NCI-H146 treated with DMSO at 0.1 percent for 48 hours (cell line): ENCODE data around the gene PLEKHH1.
"Not testable (repeated sequence)": the region's sequence is repeated elsewhere in the genome, so short reads cannot be mapped to it uniquely, and the experiment has no call there.

Source experiments
- DNase-seq: peaks from one replicate; lab custom pipeline; 2025; ENCODE audit not compliant: unreplicated experiment; lab: John Stamatoyannopoulos, UW

PLEKHH1 gene

DNA sequence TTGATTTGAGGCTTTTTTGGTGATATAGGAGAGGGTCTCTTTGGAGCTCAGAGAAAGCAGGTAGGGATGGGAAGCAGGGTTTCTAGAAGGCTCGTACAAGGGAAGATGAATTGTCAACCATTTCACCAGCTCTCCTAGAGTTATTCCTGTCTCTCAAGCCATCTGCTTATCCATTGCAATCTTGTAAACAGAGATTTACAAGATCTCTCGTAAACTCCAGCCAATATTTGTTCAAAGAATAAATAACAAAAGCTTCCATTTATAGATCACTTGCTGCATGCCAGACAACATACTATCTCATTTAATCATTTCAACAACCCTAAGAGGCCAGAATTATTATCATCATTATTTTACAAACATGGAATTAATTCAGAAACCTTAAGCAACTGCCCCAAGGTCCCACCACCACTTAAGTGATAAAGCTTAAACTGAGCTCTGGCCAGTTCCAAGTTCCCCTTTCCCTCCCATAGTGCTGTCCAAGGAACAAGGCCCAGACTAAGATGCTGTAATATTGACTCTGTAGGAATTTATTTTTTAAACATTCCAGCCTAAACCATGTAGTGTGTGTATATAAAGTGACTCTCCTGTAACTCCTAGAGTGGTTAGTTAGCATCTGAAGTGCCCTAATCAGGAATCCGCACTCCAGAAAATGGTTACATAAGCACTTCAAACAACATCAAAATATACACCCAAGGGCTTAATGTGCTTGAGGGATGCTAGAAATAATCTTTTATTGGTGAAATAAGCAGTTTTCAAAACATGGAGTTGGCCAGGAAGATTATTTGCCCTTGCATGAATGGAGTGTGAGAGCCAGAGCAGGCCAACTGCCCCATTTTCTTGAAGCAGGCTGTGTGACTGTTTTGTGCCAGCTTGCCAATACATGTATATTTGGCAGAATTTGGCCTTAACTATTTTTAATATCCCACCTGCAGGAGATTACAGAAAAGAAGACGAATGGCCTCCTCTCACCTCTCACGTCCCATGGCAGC, 2.8 kb upstream of the PLEKHH1 start:
- DNase-seq: no peak

DNA sequence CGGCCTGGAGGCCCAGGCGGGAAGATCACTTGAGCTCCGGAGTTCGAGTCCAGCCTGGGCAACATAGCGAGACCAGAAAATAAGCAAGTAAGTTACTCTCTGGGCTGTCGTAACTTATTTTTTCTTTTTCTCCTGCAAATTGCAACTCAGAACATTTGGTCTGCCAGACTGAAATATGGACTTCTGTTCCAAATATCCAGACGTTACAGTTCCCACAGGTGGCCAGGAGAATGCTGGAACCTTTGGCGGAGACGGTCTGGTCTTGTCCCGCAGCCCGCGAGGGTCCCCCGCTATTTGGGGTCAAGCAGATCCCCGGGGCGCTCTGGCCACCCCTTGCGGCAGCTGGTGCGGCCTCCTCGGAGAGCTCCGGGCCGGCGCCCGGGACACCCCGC, 488 bp upstream of the PLEKHH1 start:
- no peak for DNase-seq

DNA sequence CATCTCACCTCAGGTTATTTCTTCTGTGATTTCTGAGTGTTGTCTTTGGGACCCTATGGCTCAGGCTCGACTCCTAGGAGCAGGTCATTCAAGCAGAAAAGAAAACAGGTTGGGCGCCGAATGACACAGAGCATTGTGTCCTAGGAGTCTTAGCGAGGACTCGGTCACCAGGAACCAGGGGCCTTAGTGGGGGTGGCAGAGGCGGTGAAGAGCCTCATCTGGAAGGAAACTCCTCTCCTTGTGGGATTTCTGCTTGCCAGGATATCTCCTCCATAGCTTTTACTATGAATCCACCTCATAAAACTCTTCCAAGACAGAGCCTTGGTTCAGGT, 630 bp downstream of the PLEKHH1 start:
- DNase-seq: peak; percentile 24

DNA sequence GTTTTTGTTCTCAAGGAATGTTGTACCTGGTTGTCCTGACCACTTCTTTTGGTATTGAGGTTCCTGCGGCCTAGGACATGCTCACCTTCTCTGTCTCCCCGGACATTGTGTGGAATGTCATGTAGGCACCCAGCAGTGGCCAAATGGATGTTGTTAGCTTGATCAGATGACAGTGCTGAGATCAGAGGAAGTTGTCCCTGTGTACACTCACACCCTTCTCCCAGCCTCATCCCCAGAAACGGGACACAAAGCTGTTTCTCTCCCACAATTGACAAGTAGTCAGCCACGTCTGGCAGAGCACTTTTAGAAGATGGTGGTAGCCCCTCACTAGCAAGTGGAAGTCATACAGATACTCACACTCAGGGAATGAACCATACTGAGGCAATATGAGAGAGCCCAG, 3.0 kb downstream of the PLEKHH1 start:
- no peak for DNase-seq

DNA sequence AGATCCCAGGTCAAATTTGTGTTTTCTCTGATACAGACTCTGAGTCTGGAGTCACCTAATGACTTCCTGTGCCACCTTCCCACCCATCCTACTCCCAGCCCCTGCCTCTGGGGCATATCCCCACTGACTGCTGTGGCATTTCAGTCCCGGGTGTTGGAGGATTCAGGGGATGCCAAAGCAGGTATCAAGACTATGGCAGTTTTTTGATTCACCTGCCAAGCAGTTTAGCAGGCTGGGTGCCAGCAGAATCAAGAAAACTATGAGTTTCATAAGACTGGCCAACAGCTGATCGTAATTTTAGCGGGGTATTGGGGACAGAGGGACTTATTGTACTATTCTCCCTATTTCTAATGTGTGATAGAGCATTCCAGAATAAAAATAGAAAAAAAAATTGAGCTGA, 4.6 kb downstream of the PLEKHH1 start:
- DNase-seq: no peak

DNA sequence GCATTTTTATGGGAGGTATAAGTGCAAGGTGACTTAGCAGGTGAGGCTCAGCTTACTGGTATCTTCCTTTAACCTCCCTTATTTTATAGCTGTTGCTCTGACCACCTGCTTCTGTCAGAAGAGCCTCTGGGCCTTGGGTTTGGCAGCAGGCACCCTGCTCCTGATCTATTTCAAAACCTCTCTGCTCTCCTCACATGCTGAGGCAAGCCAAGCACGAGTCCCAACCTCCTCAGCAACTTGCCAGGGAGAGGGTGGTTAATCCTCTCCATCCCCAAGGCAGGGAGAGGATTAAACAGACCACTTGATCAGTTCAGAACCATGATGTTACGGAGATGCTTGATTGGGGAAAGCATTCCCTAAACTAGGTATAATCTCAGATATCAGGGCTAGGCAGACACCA, 5.4 kb downstream of the PLEKHH1 start:
- no peak for DNase-seq

DNA sequence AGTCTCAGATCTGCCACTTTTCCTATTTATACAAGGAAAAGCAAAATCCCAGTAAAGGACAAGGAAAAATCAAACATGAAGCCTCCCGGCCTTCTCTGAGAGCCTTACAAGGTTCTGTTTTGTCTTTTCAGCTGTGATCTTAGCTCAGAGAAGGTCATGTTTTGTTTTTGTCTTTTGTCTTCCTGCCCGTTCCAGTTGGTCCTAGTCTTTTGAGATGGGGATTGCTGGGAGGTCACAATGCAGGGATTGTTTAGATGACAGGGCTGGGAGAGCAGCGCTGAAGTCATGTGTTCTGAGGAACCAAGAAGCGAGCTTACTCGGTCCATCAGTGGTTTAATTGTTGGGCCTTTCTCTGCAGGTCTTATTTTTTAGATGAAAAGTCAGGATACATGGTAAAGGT, 6.0 kb downstream of the PLEKHH1 start:
- DNase-seq: no peak

DNA sequence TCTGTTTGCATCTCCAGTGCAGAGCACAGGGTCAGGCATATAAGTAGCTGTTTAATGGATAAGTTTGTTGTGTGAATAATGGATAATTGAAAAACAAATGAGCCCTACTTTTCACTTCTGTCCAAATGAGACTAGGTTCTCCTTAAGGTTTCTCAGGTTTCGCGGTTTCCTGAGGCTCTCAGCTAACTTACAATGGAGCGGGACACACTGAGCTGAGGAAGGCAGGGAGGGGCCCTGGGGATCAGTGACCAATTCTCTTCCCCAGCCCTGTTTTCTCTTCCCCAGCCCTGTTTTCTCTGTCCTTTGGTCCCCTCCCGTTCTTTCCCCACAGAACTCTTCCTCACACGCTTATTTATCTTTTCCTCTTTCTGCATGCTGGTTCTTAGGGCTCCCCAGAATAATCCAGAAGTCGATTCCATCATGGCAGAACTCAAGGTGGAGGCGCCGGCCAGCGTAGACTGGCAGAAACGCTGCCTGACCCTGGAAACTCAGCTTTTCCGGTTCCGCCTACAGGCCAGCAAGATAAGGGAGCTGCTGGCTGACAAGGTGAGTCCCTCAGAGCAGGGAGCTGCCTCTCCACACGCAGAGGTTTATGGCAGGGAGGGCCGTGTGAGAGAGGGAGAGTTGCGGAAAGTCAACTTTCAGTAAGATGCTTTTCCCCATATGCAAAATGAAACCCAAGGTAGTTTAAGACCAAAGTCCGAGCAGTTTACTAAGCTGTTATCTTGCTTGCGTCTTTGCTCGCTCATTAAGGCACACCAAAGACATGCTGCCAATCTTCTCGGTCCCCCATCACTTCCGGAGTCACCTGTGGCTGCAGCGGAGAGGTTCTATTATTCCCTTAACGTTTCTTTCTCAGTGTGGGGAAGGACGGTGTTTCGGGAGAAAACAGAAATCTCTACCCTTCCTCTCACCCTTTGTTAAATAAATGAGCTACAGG, 8.6 kb downstream of the PLEKHH1 start:
- DNase-seq: no peak

DNA sequence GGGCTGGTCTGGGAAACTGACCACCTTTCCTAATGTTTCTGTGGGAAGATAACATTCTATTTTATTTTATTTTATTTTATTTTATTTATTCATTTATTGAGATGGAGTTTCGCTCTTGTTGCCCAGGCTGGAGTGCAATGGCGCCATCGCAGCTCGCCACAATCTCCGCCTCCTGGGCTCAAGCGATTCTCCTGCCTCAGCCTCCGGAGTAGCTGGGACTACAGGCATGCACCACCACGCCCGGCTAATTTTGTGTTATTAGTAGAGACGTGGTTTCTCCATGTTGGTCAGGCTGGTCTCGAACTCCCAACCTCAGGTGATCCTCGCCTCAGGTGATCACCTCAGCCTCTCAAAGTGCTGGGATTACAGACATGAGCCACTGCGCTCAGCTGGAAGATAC, 9.5 kb downstream of the PLEKHH1 start:
- DNase-seq: not testable (repeated sequence)

DNA sequence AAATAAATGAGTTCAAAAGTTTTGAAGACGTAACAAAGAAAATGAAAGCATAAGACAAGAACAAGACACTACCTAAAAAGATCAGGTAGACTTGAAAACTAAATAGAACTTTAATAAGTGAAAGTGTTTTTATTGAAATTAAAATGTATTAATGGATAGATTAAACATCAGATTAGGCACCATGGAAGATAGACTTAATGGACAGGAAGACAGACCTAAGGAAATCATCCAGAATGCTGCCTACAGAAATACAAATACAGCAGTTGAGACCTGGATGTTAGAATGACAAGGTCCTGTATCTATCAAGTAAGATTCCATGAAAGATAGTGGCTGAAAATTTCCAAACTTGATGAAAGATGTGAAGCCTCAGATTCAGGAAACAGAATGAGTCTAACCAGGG, 11.5 kb downstream of the PLEKHH1 start:
- no peak for DNase-seq

DNA sequence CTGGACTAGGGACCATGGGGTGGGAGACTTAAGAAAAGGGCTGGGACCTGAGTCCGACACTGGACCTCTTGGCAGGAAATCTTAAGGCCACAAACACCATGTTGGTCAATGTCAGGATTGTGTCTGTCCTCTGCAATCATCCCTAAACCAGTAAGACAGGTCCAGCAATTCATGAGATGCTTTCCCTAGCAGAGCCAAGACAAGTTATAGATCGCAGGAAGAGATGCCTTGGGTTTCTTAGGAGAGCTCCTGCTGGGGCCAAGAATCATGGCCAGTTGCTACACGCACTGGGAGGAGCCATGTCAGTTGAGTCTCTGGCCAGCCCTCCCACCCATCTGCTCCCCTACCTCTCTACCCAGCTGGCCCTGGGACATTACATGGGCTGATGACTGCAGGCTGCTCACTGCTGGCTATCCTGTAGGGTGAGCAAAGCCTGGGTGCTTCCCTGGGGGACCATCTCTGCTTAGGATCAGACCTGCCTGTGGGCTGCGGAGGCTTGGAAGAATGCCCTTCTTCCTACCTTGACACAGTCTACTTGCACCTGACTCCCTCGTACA, 14.2 kb downstream of the PLEKHH1 start:
- no peak for DNase-seq

DNA sequence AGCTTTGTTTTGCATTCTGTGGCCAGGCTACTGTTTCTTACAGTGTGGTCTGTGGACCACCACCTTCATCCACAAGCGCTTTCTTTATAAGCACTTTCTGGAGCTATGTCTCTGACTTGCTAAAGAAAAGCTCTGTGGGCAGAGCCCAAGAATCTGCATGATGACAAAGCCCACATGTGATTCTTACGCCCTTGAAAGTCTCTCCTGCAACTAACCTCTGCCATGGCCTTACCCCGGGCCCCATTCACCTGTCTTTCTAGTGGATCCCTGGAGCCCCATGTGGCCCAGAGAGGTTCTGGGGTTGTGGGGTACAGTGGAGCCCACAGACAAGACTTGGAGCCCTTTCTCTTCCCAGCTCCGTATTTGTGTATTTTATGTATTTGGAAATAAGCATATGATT, 16.6 kb downstream of the PLEKHH1 start:
- DNase-seq: no peak

DNA sequence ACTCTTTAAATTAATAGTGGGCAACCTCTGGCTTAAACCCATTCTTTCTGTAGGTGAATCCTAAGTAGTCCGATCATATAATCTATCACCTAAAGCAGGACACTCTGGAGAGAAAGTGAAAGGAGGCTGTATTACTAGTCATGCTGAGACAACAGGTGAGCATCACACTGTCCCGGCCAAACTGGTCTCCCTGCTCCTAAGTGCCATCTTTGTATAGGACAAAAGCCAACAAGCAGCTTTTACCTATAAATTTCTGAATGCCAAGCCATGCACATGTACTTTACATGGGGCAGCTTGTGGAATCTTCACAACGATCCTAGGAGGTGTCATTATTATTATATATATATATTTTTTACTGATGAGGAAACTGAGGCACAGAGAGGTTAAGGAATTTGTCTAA, 18.0 kb downstream of the PLEKHH1 start:
- no peak for DNase-seq

DNA sequence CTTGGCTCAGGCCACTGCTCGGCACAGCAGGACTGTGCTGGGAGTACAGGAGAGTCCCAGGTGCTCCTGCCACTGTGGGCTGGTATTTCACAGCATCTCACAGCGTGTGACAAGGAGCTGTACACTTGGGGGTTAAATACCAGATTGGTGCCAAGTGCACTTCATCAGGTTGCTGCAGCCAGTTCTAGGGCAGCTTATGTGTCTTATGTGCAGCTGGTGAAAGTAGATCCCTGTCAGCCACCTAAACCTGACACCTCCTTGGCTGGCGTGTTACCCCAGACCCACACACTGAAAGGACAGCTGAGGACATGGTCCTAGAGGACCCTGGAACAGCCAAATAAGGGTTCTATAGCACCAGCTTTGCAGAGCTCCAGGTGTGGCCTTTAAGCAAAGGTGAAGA, 18.9 kb downstream of the PLEKHH1 start:
- DNase-seq: no peak

DNA sequence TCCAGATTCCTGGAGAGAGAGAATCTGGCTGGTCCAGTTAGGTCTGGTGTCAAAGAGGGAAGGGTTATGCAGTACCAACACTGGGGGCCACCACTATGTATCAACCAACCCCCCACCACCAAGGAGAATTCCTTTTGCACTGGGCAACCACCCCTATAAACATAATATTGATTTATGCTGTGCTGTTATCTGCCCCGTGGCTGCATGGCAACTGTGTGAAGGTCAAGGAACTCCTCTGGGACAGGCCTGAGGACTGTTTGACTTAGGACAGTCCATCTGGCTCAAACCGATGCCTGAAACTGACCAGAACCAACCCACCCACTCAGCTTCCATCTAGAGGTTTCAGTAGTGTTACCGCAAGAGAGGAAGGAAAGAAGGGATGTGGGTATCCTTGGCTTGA, 20.5 kb downstream of the PLEKHH1 start:
- no peak for DNase-seq

DNA sequence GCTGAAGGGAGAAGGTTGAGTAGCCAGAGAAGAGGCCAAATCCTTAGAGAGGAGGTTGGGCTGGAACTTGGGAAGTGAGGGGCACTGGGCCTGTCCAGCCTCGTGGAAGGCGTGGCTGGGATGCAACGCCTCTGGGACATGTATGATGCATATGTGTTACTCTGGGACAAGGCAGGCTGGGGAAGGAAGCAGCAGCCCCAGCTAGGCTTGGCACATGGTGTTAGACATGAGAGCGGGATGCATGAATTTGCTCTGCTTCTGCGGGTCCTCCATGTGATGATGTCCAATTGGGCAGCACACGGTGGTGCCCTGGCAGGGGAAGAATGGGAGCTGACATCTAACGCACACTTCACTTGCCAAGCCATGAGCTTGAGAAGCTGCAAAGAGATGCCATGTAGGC, 21.3 kb downstream of the PLEKHH1 start:
- DNase-seq: no peak

DNA sequence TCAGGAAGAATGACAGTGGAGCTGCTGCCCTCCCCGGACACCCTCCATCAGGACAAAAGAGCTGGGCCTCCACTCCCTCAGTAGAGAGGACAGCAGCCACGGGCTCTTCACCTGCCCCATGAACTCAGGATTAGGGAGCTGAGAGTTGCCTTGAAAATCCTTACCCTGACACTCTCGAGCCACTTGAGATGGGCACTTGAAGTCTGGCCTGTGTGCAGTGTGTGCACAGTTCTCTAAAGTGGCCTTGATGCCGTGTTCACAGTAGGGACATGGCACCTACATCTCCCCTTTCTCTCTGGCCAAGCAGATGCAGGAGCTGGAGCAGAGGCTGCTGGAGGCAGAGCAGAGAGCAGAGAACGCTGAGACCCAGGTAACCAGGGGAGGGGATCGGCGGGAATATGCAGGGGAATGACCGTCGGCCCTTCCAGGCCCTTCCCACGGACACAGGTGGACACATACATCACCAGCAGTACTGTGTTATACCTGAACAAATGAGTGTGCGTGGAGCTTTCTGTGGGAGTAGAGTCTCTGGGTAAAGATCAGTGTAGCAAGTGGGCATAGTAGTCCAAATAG, 22.5 kb downstream of the PLEKHH1 start:
- DNase-seq: no peak

DNA sequence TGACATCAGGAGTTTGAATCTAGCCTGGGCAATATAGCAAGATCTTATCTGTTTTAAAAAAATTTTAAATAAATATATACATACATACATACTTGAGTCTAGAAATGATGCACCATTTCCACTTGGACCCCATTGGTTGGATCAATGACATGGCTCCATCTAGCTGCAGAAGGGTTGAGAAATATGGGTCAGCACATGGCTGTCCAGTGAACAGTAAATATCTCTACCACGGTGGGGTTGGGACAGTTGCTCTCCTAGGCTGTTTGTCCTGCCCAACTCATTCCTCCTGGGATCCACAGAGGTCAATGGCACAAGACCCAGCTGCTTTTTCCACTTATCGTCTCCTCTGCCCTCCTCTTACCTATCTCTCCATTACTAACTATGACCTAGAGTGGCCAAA, 23.6 kb downstream of the PLEKHH1 start:
- DNase-seq: no peak

DNA sequence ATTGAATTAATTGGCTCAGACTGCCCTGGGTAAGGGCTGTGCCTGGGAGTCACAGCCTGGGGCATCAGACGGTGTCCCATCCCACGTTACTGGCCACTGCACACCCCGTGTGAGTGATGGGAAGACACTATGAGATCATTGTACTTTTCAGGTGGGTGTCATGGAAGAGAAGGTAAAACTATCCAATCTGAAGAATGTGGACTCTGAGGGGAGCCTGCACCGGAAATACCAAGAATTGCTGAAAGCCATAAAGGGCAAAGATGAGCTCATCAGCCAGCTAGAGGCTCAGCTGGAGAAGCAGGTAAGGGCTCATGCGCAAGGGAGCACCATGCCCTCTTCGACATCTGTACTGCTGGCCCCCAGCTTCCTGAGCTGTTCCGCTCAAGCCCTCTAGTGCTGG, 24.0 kb downstream of the PLEKHH1 start:
- no peak for DNase-seq

DNA sequence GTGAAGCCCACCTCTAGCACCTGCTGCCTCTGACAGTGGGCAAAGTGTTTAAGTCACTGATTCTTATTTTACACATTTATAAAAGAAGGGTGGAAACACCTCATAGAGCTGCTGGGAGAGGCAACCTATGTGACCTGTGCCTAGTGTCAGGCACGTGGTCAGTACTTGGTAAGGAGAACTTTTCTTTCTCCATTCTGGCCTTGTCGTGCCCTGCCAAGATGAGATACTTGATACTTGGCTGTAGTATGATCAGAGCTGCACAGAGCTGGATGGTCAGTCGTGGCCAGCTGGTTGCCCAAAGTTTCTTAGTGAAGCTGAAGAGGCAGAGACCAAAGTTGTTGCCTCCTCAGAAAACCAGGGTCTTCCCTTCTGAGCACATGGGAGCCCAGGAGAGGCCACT, 24.6 kb downstream of the PLEKHH1 start:
- DNase-seq: no peak

DNA sequence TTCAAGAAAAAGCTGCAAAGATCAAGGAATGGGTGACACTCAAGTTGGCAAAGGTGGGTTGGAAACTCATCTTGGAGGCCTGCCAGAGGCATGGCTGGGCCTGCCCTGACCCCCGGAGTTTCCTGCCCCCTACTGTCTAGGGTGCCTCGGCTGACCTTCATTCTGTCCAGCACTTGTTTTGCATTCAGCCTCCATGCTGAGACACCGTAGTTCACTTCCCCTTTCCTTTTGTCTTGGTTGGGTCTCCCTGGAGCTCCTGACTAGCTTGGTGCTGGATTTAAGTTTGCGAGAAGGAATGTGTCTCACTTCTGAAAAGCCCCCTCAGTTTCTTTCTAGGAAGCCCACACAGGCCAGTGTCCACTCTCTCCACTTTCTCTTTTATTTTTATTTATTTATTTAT, 26.5 kb downstream of the PLEKHH1 start:
- DNase-seq: no peak
